HT1080 (cell line): Measurements from ENCODE around the gene JAKMIP1. TPM values are rescaled to one million over a fixed set of nuclear protein-coding genes. Genes with fewer than 3 reads are reported as not detected.
"Not testable (repeated sequence)": the region's sequence is repeated elsewhere in the genome, so short reads cannot be mapped to it uniquely, and the experiment has no call there.

Experiments used
- DNase-seq: peaks from one replicate; pipeline ENCODE4 v3.0.0-alpha.2; 2015; ENCODE audit warnings: low read depth
- total RNA-seq: library from RNA; depleted of rRNA; stranded (reverse); fragments of >200 nt; shearing (Covaris generic); gene quantifications from 2 replicates; pipeline ENCODE4 v1.2.3, GENCODE V29; 2014

Gene JAKMIP1
- total RNA-seq, 1 experiment from 2014 or later = not detected

GRCh38 chr4:6150046-6150735 is 50.2 kb downstream of the JAKMIP1 start:
- no peak for DNase-seq

DNA sequence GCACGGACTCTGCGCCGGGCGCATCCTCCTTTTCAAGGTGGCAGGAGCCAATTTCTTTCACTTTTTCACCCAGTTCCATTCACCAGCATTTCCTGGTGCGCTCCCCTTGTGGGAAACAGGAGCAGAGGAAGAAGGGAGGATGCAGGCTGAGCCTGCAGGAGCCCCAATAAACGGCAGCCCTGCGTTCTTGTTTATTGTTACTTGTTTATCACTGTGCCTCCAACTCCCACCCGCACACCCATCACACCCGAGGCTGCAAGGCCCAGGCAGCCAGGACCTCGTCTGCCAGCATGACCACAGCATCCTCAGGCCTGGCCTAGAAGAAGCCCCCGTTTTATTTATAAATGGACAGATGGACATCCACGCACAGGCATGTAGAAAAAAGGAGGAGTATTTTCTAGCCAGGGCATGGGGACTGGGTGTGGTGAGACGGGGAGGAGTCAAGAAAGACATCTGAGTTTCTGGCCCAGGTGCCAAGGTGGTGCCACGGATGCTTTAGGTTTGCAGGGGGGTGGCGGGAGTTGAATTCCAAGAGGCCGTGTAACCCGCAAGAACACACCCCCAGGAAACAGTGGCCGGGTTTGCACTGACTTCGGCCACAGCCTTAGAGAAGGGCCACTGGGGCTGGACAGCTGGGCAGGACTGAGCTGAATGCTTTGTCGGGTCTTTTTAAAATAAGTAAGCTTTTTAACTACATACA is 51.7 kb downstream of the JAKMIP1 start:
- no peak for DNase-seq

- no peak for DNase-seq
Measured at GRCh38 chr4:6147441-6147840, 52.9 kb downstream of the JAKMIP1 start.

DNA sequence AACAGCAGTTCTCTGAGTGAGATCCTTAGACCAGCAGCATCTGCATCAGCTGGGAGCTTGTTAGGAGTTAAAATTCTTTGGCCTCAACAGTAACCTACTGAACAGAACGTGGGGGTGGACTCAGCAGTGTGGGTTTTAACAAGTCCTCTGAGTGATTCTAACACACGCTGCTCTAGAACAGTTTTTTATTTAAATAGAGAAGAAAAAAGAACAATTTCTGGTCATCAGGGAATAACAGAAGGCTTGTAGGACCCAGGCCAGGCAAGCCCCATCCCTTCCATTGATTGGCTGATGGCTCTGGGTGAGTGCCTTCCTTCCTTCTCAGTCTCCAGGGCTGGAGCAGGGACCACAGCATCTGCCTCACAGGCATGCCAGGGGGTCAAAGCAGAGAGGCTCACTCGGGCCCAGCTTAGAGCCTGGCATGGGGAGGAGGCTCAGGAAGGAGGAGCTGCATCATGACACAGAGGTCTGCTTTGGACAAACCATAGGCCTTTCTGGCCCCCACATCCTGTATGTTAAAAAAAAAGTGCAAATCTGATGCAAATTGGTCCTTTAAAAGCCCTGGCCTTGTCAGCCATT is 56.7 kb downstream of the JAKMIP1 start:
- no peak for DNase-seq

GRCh38 chr4:6142935-6143602 is 57.3 kb downstream of the JAKMIP1 start:
- DNase-seq = no peak

DNA sequence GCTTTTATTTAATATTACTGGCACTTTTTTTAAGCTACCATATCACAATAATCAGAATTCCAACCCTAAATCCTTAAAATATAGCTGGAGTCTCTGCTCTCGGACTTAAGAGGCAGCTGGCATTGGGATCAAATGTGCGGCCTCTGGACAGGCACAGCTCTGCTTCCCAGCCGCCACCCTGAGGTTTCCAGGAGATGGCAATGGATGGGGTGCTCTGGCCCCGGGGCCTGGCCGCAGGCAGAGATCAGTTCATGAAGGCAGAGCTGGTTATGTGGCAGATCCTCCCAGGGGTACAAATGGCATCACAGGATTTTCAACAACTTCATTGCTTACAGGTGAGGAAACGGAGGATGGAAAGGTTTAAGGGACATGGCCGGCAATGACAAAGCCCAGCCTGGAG is 57.8 kb downstream of the JAKMIP1 start:
- no peak for DNase-seq

DNA sequence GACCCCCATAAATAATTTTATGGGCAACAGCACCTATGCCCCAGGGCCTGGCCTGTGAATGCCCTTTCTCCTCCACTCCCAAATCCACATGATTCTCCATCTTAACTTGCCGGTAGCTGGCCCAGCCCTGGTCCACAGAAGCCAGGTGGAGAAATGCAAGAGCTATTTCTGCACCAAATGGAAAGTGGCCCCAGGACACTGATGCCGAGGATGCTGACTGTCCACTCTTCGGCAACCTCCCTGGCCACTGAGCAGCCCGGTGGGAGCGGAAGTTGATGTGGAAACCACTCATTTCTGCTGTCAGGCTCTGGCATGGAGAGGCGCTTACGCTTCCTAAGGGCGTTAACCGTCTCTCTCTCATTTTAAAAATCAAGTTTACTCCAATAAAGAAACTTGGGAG is 58.8 kb downstream of the JAKMIP1 start:
- no peak for DNase-seq

- DNase-seq = not testable (repeated sequence)
Measured at GRCh38 chr4:6141021-6141420, 59.3 kb downstream of the JAKMIP1 start.

- DNase-seq = no peak
Measured at GRCh38 chr4:6137747-6138135, 62.6 kb downstream of the JAKMIP1 start.

DNA sequence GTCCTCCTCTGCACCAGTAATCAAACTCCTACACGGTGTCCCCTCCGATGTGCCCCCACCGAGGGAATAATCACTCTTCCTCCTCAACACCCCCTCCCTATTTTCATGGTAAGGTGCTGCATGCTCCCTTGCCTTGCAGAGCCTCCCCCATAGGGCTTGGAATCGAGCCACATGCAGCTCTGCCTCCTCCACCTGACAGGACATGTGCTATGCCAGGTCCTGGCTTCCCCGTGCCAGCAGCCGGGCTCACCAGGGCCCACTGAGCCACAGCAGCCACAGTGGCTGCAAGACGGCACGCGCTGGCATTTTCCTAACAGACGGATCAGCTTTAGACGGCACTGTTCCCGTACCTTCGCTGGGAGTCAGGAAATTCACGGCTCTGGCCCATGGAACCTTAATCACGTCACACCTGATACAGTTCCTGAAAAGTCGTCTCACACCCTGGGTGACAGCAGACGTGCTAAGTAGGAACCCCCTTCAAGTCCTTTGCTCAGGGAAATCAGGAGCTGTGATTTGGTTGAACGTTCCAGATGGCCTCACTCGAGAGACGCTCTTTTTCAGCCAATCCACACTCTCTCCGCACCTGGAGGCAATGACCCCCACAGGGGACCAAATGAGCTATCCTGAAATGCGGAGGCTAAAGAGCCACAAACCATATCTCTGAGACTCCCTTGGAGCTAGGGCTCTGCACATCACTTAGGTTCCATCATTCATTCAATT is 63.2 kb downstream of the JAKMIP1 start:
- no peak for DNase-seq

DNA sequence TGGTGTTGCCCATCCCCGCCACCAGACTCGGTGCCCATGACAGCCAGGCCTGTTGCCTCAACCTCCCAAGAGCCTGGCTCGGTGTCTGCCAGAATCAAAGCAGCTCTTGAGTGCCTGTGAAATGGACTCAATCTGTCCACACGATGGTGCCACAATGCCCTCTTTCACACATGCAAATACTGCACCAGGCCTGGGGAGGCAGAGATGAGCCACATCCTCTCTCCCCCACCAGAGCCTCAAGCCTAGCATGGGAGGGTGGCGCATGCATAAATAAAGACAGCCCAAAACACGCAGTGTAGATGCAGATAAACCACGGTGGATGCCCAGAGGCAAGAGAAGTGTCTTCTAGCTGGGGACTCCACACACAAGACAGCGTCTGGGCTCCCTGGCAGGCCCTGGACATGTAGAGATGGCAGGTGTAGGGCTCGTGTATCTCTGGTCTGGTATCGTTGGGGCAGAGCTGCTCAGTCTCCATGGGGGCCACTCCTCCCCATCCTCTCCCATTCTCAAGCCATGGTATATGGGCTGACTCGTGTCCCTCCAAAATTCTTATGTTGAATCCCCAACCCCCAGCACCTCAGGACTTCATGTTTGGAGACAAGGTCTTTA is 65.6 kb downstream of the JAKMIP1 start:
- DNase-seq = peak; percentile 49

- DNase-seq = no peak
Measured at GRCh38 chr4:6132716-6133115, 67.6 kb downstream of the JAKMIP1 start.

DNA sequence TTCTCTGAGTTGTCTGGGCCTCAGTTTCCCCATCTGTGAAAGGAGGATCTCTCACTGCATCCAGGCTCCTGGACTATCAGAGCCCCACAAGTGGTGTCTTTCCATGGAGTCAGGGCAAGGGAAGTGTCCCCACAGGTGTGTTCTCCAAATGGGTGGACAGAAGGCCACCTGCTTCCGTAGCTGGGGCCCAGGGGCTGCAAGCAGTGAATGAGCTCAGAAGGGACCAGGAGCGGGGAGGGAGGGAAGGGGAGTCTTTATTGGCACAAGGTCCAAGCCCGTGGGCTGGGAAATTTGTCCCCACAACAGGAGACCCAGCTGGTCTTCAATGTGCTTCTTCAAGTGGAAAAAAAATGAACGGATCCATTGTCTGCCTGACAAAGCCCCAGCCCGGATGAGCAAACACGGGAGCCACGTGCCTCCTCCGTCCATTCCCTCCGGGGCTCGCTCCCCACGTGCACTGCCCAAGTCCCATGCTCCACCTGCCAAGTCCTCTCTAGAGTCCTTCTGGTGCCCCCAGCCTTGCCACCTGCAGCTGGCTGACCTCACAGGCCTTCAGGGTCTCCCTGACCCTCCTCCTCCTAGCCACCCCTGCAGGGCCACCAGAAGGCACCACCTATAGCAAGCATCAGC is 72.0 kb downstream of the JAKMIP1 start:
- peak; percentile 34 for DNase-seq

- no peak for DNase-seq
Measured at GRCh38 chr4:6126971-6127745, 73.2 kb downstream of the JAKMIP1 start.

DNA sequence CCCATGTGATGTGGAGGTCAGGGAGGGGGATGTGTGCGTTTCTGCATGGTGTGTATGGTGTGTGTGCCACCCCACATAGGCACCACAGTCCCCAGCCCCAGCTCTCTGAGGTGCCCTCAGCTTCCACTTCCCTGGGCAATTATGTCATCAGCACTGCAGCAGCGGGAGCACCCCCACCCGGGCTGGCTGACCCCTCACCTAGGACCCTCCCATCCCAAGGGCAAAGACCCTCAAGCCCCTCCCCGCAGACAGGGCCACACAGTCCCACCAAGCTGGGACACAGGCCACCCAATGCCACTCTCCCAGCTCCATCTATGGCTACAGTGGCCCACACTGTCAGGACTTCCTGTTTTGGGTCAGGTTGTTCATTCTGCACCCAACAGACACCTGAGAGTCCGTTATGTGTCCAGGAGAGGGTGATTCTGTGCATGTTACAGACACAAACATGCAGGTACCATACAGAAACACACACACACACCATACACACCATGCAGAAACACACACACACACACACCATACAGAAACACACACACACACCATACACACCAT is 75.2 kb downstream of the JAKMIP1 start:
- no peak for DNase-seq

DNA sequence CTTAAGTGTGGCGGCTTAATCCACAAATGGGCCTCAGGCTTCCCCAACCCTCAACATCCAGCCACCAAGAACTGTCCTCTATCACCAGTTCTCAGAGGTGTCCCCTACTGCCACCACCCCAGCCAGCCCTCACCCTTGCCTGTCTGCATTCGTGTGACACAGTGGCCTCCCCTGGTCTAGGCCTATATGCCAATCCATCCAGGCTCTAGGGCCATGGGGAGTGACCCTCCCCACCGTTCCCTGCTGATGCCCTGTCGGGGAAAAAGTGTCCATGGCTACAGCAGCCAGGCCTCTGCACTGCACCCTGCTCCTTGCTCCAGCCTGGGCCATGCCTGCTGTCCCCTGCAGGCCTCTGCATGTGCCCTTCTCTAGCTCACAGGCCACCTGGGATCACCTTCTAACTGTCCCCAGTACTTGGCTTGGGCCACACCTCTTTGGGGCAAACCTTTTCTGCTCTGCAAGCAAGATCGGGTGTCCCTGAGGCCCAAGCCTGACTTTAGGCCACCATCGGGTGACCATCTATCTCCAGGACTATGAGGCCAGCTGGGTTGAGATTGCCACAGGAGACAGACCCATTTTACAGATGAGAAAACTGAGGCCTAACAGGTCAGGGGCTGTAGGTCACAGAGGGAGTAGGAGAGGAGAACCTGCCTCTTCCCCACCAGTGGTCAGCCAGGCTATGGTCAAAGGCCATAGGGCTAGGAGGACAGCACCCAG is 75.8 kb downstream of the JAKMIP1 start:
- DNase-seq = no peak

GRCh38 chr4:6123976-6124375 is 76.4 kb downstream of the JAKMIP1 start:
- DNase-seq = no peak

- DNase-seq = no peak
Measured at GRCh38 chr4:6123541-6123940, 76.8 kb downstream of the JAKMIP1 start.

DNA sequence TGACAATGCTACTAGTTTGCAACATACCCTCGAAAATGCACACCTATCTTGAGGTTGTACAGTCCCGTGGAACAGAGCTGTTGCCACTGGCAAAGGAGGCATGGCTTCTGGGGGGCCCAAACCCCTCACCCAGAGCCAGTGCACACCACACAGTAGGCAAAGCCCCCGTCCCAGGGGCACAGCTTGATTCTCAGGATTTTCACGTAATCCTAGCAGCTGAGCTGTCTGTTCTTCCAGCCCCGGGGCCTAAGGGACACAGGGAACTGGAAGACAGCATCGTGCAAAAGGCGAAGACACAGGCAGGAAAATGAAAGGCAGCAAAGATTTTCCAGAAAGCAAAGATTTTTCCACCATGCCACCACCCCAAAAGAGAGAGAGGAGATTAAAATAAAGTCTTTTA is 77.2 kb downstream of the JAKMIP1 start:
- DNase-seq = no peak
